Measurements from ENCODE around the gene ZNF600. TPM values are rescaled to one million over a fixed set of nuclear protein-coding genes. Genes with fewer than 3 reads are reported as not detected.
A peak's percentile ranks its signal among the peaks of the same experiment; 100 is the strongest.
"Not testable (repeated sequence)": the region's sequence is repeated elsewhere in the genome, so short reads cannot be mapped to it uniquely, and the experiment has no call there.

The ZNF600 gene
- total and polyA plus RNA-seq, 9 of the 15 experiments (the other 6 are each of a cell fraction or from before 2014, with no cell fraction given): 5.7 to 21.5 (median 17.6) TPM

DNA sequence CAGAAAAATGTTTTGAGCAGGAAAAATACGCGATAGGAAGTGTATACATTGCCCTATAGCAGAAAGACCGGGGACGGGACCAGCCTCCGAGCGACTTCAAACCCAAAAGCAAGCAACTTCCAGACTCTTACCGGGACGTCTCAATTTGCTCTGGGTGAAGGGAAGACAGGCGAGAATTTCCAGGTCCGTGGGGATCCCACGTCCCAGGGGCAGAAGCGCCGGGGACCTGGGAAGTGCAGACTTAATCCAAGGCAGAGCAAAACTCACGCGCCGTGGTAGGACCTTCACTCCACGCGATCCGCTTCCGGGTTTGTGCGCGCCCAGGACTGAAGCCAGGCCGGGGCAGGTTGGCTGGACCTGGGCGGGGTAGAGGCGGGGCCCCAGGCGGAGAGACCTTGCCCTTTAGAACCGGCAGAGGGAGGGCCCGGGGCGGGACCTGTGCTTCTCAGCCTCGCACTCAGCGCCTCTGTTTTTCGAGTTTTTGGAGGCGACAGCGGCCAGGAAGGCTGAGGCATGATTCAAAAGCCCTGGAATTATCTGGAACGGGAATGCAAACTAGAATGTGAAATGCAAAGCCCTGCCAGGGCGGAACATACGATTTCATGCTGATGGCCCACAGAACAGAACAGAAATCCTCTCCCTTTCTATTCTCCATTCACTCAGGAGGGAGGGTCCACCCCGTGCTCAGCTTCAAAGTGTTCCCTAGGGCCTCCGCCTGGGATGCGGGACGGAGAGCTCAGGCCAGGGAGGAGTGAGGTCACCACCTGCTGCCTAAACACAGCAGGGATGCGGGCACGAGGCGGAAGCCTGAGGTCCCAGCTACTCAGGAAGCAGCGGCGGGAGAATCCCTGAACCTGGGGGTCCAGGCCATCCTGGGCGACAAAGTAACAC is at the start of gene ZNF600 (continued):
- TF ChIP-seq, protein P1, sequence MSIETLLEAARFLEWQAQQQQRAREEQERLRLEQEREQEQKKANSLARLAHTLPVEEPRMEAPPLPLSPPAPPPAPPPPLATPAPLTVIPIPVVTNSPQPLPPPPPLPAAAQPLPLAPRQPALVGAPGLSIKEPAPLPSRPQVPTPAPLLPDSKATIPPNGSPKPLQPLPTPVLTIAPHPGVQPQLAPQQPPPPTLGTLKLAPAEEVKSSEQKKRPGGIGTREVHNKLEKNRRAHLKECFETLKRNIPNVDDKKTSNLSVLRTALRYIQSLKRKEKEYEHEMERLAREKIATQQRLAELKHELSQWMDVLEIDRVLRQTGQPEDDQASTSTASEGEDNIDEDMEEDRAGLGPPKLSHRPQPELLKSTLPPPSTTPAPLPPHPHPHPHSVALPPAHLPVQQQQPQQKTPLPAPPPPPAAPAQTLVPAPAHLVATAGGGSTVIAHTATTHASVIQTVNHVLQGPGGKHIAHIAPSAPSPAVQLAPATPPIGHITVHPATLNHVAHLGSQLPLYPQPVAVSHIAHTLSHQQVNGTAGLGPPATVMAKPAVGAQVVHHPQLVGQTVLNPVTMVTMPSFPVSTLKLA (conservative IDR thresholded peaks at IDR 0.05): peak; percentile 81 to 86
- TF ChIP-seq POLR2G (IDR thresholded peaks at IDR 0.05; ENCODE audit: low read depth, low read length) (peak; percentile 92), POLR2A (conservative IDR thresholded peaks at IDR 0.05) (peak; percentile 88), KDM4B (IDR thresholded peaks at IDR 0.05; ENCODE audit: borderline replicate concordance in 2 of 2, low read depth in 1 of 2) (peak in 1 of 2 experiments; percentile 47; a peak in 1 of 4 replicates), ELF4 (CRISPR knock-in tag; IDR thresholded peaks at IDR 0.05) (peak; percentile 70; the same call in 1 of the 2 replicates), MAZ (CRISPR knock-in tag; conservative IDR thresholded peaks at IDR 0.05 in 1 of 2, IDR thresholded peaks at IDR 0.05 in 1 of 2) (peak in 1 of 2 experiments; percentile 59; a peak in 1 of 4 replicates), MEIS2 (IDR thresholded peaks at IDR 0.05; ENCODE audit: partially characterized antibody) (peak; percentile 10), ELF2 (CRISPR knock-in tag; IDR thresholded peaks at IDR 0.05) (peak; percentile 90), CTBP1 (IDR thresholded peaks at IDR 0.05; ENCODE audit: borderline replicate concordance) (peak; percentile 20; the same call in 1 of the 2 replicates), CXXC5 (CRISPR knock-in tag; IDR thresholded peaks at IDR 0.05) (peak; percentile 61), SUPT5H (IDR thresholded peaks at IDR 0.05) (peak; percentile 78), NR2C1 (tag; IDR thresholded peaks at IDR 0.05) (0 out of 2 replicates have a peak, but pooled peaks have one; percentile 25), GABPB1 (CRISPR knock-in tag; IDR thresholded peaks at IDR 0.05) (0 out of 2 replicates have a peak, but pooled peaks have one; percentile 42), NRF1 (conservative IDR thresholded peaks at IDR 0.05 in 1 of 2, IDR thresholded peaks at IDR 0.05 in 1 of 2) (peak; percentile 78 to 79), HDAC2 (IDR thresholded peaks at IDR 0.05) (0 out of 2 replicates have a peak, but pooled peaks have one; percentile 38), POLR2B (IDR thresholded peaks at IDR 0.05; ENCODE audit: low read depth, partially characterized antibody) (peak; percentile 66), POLR2AphosphoS5 (IDR thresholded peaks at IDR 0.05; ENCODE audit: control insufficient read depth, insufficient read depth, low read depth, low read length) (peak; percentile 62; the same call in 1 of the 2 replicates), PHF8 (IDR thresholded peaks at IDR 0.05; ENCODE audit: borderline replicate concordance, low read length) (peak; percentile 81; the same call in 1 of the 2 replicates), GATAD2B (IDR thresholded peaks at IDR 0.05; ENCODE audit: borderline replicate concordance) (peak; percentile 60; the same call in 1 of the 2 replicates), NFIC (IDR thresholded peaks at IDR 0.05) (peak; percentile 32), FOXK2 (conservative IDR thresholded peaks at IDR 0.05 in 1 of 2, IDR thresholded peaks at IDR 0.05 in 1 of 2; ENCODE audit: low read depth in 2 of 2) (peak in 1 of 2 experiments; percentile 71; a peak in 1 of 4 replicates), HNRNPLL (IDR thresholded peaks at IDR 0.05; ENCODE audit: low read depth, low read length, poor library complexity, severe bottlenecking) (peak; percentile 22), PML (IDR thresholded peaks at IDR 0.05; ENCODE audit: low read length) (peak; percentile 24; the same call in 1 of the 2 replicates)
- TF ChIP-seq, protein P2, sequence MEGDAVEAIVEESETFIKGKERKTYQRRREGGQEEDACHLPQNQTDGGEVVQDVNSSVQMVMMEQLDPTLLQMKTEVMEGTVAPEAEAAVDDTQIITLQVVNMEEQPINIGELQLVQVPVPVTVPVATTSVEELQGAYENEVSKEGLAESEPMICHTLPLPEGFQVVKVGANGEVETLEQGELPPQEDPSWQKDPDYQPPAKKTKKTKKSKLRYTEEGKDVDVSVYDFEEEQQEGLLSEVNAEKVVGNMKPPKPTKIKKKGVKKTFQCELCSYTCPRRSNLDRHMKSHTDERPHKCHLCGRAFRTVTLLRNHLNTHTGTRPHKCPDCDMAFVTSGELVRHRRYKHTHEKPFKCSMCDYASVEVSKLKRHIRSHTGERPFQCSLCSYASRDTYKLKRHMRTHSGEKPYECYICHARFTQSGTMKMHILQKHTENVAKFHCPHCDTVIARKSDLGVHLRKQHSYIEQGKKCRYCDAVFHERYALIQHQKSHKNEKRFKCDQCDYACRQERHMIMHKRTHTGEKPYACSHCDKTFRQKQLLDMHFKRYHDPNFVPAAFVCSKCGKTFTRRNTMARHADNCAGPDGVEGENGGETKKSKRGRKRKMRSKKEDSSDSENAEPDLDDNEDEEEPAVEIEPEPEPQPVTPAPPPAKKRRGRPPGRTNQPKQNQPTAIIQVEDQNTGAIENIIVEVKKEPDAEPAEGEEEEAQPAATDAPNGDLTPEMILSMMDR (IDR thresholded peaks at IDR 0.05 in 2 of 3, conservative IDR thresholded peaks at IDR 0.05 in 1 of 3; ENCODE audit: insufficient read depth in 2 of 3, low read depth in 1 of 3, low read length in 3 of 3): peak in 1 of 3 experiments; percentile 39; a peak in 2 of 6 replicates
- not testable (repeated sequence) for TF ChIP-seq NR2C1 (IDR thresholded peaks at IDR 0.05)
